Measurements from ENCODE around the gene DBNDD2.

DNA sequence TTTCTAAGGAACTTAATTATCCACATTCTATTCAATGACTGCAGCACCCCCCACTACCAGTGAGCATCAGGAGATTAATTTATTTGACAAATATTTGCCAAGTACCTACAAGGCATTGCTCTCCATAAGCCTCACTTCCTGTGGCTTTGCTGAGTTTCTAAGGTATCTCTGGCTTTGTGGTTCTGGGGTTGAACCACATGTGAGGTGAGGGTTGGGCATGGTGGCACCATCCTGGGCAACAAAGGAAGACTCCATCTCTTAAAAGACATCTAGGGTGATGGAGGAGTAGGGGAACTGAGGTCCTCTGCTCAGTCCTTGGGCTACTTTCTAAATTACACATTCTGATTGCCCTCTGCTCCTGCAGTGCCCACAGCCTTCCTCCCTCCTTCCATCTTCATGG lies 36.0 kb downstream of the DBNDD2 start:
- TF ChIP-seq POLR2A (IDR thresholded peaks at IDR 0.05), result no peak
- TF ChIP-seq, protein P1, sequence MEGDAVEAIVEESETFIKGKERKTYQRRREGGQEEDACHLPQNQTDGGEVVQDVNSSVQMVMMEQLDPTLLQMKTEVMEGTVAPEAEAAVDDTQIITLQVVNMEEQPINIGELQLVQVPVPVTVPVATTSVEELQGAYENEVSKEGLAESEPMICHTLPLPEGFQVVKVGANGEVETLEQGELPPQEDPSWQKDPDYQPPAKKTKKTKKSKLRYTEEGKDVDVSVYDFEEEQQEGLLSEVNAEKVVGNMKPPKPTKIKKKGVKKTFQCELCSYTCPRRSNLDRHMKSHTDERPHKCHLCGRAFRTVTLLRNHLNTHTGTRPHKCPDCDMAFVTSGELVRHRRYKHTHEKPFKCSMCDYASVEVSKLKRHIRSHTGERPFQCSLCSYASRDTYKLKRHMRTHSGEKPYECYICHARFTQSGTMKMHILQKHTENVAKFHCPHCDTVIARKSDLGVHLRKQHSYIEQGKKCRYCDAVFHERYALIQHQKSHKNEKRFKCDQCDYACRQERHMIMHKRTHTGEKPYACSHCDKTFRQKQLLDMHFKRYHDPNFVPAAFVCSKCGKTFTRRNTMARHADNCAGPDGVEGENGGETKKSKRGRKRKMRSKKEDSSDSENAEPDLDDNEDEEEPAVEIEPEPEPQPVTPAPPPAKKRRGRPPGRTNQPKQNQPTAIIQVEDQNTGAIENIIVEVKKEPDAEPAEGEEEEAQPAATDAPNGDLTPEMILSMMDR (IDR thresholded peaks at IDR 0.05), result no peak

All from thyroid gland (tissue), 4 donors.